H1 (cell line): ENCODE measurements around the gene GPATCH11. TPM values are rescaled to one million over a fixed set of nuclear protein-coding genes. Genes with fewer than 3 reads are reported as not detected.

Source experiments
- CTCF ChIA-PET: fragments of 300-600 bp; sonication (Branson Sonifier 250); formaldehyde crosslinking; loops from one replicate; lab custom pipeline; 2021; ENCODE audit not compliant: partially characterized antibody; lab: Charles Lee
- POLR2A ChIA-PET: fragments of 300-600 bp; sonication (Branson Sonifier 250); formaldehyde crosslinking; loops from one replicate; lab custom pipeline; 2021; ENCODE audit warnings: inconsistent platforms; ENCODE audit not compliant: partially characterized antibody; lab: Charles Lee
- DNase-seq, 2 experiments: peaks; one replicate each; pipeline versions ENCODE4 v3.0.0 to v3.0.0-alpha.2; 2010 to 2022; ENCODE audit warnings: low spot score in 2 of 2, low read depth in 1 of 2, mixed read lengths in 1 of 2
- FAIRE-seq: peaks from 2 replicates; lab custom pipeline; 2011; peaks lifted over from hg19 to GRCh38; lab: Jason Lieb, UNC
- H2AFZ ChIP-seq: 2 replicates; pipeline ENCODE4 v1.8.1; 2012; ENCODE audit warnings: low read length, inconsistent platforms
- H2AK5ac ChIP-seq: 2 replicates; pipeline ENCODE4 v1.6.1; 2013; ENCODE audit warnings: low read depth, low read length
- H2BK120ac ChIP-seq: replicated peaks from 2 replicates; pipeline ENCODE3; 2013; ENCODE audit warnings: low read depth, low read length, inconsistent platforms
- H2BK12ac ChIP-seq: 2 replicates; pipeline ENCODE4 v1.6.1; 2013; ENCODE audit warnings: low read depth, low read length
- H2BK15ac ChIP-seq: 2 replicates; pipeline ENCODE4 v1.6.1; 2013; ENCODE audit warnings: low read length
- H2BK20ac ChIP-seq: 2 replicates; pipeline ENCODE4 v1.6.1; 2013; ENCODE audit warnings: low read length
- H2BK5ac ChIP-seq: 2 replicates; pipeline ENCODE4 v1.6.1; 2013; ENCODE audit warnings: low read depth, low read length
- H3K14ac ChIP-seq: 2 replicates; pipeline ENCODE4 v1.6.1; 2013; ENCODE audit warnings: inconsistent platforms; ENCODE audit not compliant: insufficient read length
- H3K18ac ChIP-seq: 2 replicates; pipeline ENCODE4 v1.6.1; 2013; ENCODE audit warnings: low read length; ENCODE audit errors: extremely low read depth
- H3K23ac ChIP-seq: 2 replicates; pipeline ENCODE4 v1.6.1; 2013; ENCODE audit warnings: inconsistent platforms; ENCODE audit not compliant: insufficient read length
- H3K23me2 ChIP-seq: 2 replicates; pipeline ENCODE4 v1.6.1; 2013; ENCODE audit warnings: low read depth, low read length
- H3K27ac ChIP-seq: 2 replicates; pipeline ENCODE4 v1.6.1; 2011; ENCODE audit warnings: low read depth, low read length, inconsistent platforms
- H3K27me3 ChIP-seq, 4 experiments: replicated peaks in 1 of 4; 1 replicate in 1 of 4; 2 replicates in 3 of 4; pipeline versions ENCODE4 v1.6.1 to v1.8.1; 2011 to 2013; ENCODE audit warnings: low read length in 3 of 4, mild to moderate bottlenecking in 3 of 4, inconsistent platforms in 2 of 4, mixed read lengths in 2 of 4, moderate library complexity in 1 of 4; ENCODE audit not compliant: control insufficient read depth in 3 of 4, insufficient read depth in 3 of 4; ENCODE audit errors: extremely low read depth in 1 of 4
- H3K36me3 ChIP-seq, 4 experiments: 2 replicates each; pipeline versions ENCODE4 v1.6.1 to v1.8.1; 2011 to 2013; ENCODE audit warnings: mild to moderate bottlenecking in 4 of 4, low read length in 3 of 4, moderate library complexity in 2 of 4, control low read depth in 1 of 4, inconsistent platforms in 1 of 4; ENCODE audit not compliant: insufficient read depth in 4 of 4, control insufficient read depth in 2 of 4
- H3K4ac ChIP-seq: replicated peaks from 2 replicates; pipeline ENCODE3; 2013; ENCODE audit warnings: low read length, low read depth, mixed read lengths, inconsistent platforms; ENCODE audit not compliant: insufficient read length
- H3K4me1 ChIP-seq, 4 experiments: replicated peaks in 1 of 4; 1 replicate in 1 of 4; 2 replicates in 3 of 4; pipeline versions ENCODE4 v1.6.1 to v1.8.1; 2011 to 2013; ENCODE audit warnings: low read length in 3 of 4, inconsistent platforms in 2 of 4, mixed read lengths in 1 of 4; ENCODE audit not compliant: insufficient read depth in 4 of 4, control insufficient read depth in 3 of 4
- H3K4me2 ChIP-seq, 2 experiments: 2 replicates each; pipeline versions ENCODE4 v1.6.1 to v1.8.1; 2011 to 2013; ENCODE audit warnings: low read depth in 2 of 2, low read length in 2 of 2, control low read depth in 1 of 2, inconsistent platforms in 1 of 2, mild to moderate bottlenecking in 1 of 2; ENCODE audit not compliant: insufficient read depth in 1 of 2
- H3K4me3 ChIP-seq, 4 experiments: fragments of 200-600, 300-600 bp in 1 of 4; sonication (generic), shearing (Covaris generic), sonication (Bioruptor Twin) in 1 of 4; 2 replicates each; pipeline versions ENCODE4 v1.5.1 to v1.8.1; 2011 to 2016; ENCODE audit warnings: low read length in 4 of 4, low read depth in 3 of 4, control low read depth in 2 of 4, inconsistent platforms in 2 of 4, mild to moderate bottlenecking in 2 of 4, mixed read lengths in 1 of 4, moderate library complexity in 1 of 4; ENCODE audit not compliant: insufficient read depth in 2 of 4; ENCODE audit errors: extremely low read depth in 1 of 4
- H3K56ac ChIP-seq: replicated peaks from 2 replicates; pipeline ENCODE3; 2013; ENCODE audit warnings: low read depth, mild to moderate bottlenecking, mixed read lengths, low read length, inconsistent platforms; ENCODE audit not compliant: insufficient read length
- H3K79me1 ChIP-seq: 2 replicates; pipeline ENCODE4 v1.6.1; 2013; ENCODE audit warnings: low read depth, low read length, control low read depth
- H3K79me2 ChIP-seq, 2 experiments: 2 replicates each; pipeline versions ENCODE4 v1.6.1 to v1.8.1; 2012 to 2013; ENCODE audit warnings: low read length in 2 of 2, mild to moderate bottlenecking in 2 of 2, inconsistent platforms in 1 of 2; ENCODE audit not compliant: insufficient read depth in 2 of 2, control insufficient read depth in 1 of 2
- H3K9ac ChIP-seq, 4 experiments: replicated peaks in 1 of 4; 1 replicate in 1 of 4; 2 replicates in 3 of 4; pipeline versions ENCODE4 v1.6.1 to v1.8.1; 2011 to 2013; ENCODE audit warnings: low read depth in 3 of 4, low read length in 3 of 4, control low read depth in 2 of 4, mild to moderate bottlenecking in 2 of 4, moderate library complexity in 2 of 4, inconsistent platforms in 1 of 4; ENCODE audit errors: extremely low read depth in 1 of 4
- H3K9me3 ChIP-seq, 2 experiments: 2 replicates each; pipeline versions ENCODE4 v1.6.1 to v1.8.1; 2012 to 2013; ENCODE audit warnings: mild to moderate bottlenecking in 2 of 2, moderate library complexity in 2 of 2, control low read depth in 1 of 2, inconsistent platforms in 1 of 2, low read depth in 1 of 2, low read length in 1 of 2, mixed read lengths in 1 of 2; ENCODE audit not compliant: insufficient read depth in 2 of 2
- H4K20me1 ChIP-seq, 2 experiments: replicated peaks in 1 of 2; 2 replicates each; pipeline versions ENCODE3 to v1.8.1; 2011 to 2013; ENCODE audit warnings: inconsistent platforms in 2 of 2, low read length in 2 of 2, mild to moderate bottlenecking in 1 of 2; ENCODE audit not compliant: insufficient read depth in 2 of 2, control insufficient read depth in 1 of 2
- H4K5ac ChIP-seq: 2 replicates; pipeline ENCODE4 v1.6.1; 2013; ENCODE audit warnings: low read length, low read depth, mixed read lengths, inconsistent platforms; ENCODE audit not compliant: insufficient read length
- H4K8ac ChIP-seq: 2 replicates; pipeline ENCODE4 v1.8.0; 2013; ENCODE audit warnings: mild to moderate bottlenecking, moderate library complexity, low read length, inconsistent platforms; ENCODE audit not compliant: insufficient read depth; ENCODE audit errors: extremely low read depth
- H4K91ac ChIP-seq: replicated peaks from 2 replicates; pipeline ENCODE3; 2013; ENCODE audit warnings: low read length, mixed read lengths, inconsistent platforms; ENCODE audit not compliant: insufficient read length
- JUN ChIP-seq: IDR thresholded peaks from 2 replicates; pipeline ENCODE4 v1.6.1; 2011; ENCODE audit warnings: low read depth, mild to moderate bottlenecking, improper control_type of control experiment, low read length
- MAFK ChIP-seq: IDR thresholded peaks from 2 replicates; pipeline ENCODE4 v1.6.1; 2012; ENCODE audit warnings: low read depth, mild to moderate bottlenecking, improper control_type of control experiment, low read length
- WGBS, 2 experiments: shearing (Covaris generic) in 1 of 2; methylation state at CpG; one replicate each; pipeline versions ENCODE4 v1.1.6 to v1.1.7; 2013 to 2015; ENCODE audit warnings: low lambda C conversion rate in 2 of 2, mixed read lengths in 2 of 2, inconsistent platforms in 1 of 2, low coverage in 1 of 2, missing lambda C conversion rate in 1 of 2; ENCODE audit not compliant: insufficient replicate concordance in 2 of 2, insufficient coverage in 1 of 2, insufficient read length in 1 of 2; ENCODE audit errors: extremely low coverage in 1 of 2, missing lambda C conversion rate in 1 of 2; 5-methylcytosine and 5-hydroxymethylcytosine counted together
- polyA plus RNA-seq, 7 experiments: library from polyadenylated mRNA; depleted of rRNA in 3 of 7; stranded (reverse) in 5 of 7; unstranded in 2 of 7; fragments of >200 nt in 5 of 7; fragments of 200-250 nt in 2 of 7; gene quantifications; 1 replicate in 5 of 7; 2 replicates in 1 of 7; 4 replicates in 1 of 7; pipeline versions ENCODE4 v1.2.1 to v1.2.3, GENCODE V29; 2011 to 2013; ENCODE audit warnings: missing spikeins in 2 of 7, mixed read lengths in 2 of 7
- total RNA-seq: library from RNA; stranded (reverse); fragmentation: NEBNext Ultra II Directional; extraction: Animal tissue kit (Norgen Biotek cat#: 25700); gene quantifications from 2 replicates; pipeline ENCODE4 v1.2.1, GENCODE V29; 2021

GPATCH11 gene
- total and polyA plus RNA-seq, 2 of the 8 experiments (the other 6 are each of a cell fraction or from before 2014, with no cell fraction given), result 0.60 to 3.4 TPM

GRCh38 chr2:37061776-37062175 is 22.5 kb upstream of the GPATCH11 start:
- Histone ChIP-seq H3K4me1 (no peaks in the 10 kb centered on the region), H3K27me3 (no peaks in the 10 kb centered on the region), H2BK5ac (no peak overlapping the region), H2BK12ac (no peak overlapping the region), H3K23ac (no peak overlapping the region), H3K9me3 (no peaks in the 10 kb centered on the region), H2AFZ (no peak overlapping the region), H4K8ac (no peak overlapping the region), H3K79me2 (no peaks in the 10 kb centered on the region), H3K4me2 (no peak overlapping the region), H3K14ac (no peak overlapping the region), H3K56ac (no peak overlapping the region), H4K5ac (no peak overlapping the region), H4K91ac (no peak overlapping the region), H2AK5ac (no peak overlapping the region), H2BK15ac (no peak overlapping the region), H2BK20ac (no peak overlapping the region), H4K20me1 (no peaks in the 10 kb centered on the region), H3K4me3 (no peak overlapping the region), H3K79me1 (no peaks in the 10 kb centered on the region), H3K23me2 (no peaks in the 10 kb centered on the region), H3K18ac (no peak overlapping the region), H3K27ac (no peak overlapping the region), H2BK120ac (no peak overlapping the region), H3K36me3 (peaks cover 0 to 33% (median 3%) of the 10 kb centered on the region in 4 experiments; a peak in 4 of 8 replicates), H3K4ac (no peak overlapping the region), H3K9ac (no peak overlapping the region)
- 94% methylated on average over 5 of the region's 5 CpGs; no CpG with 5 or more reads in 1 of the 2 experiments for WGBS, 2 experiments
- FAIRE-seq, result no peak
- DNase-seq, result no peak
- CTCF ChIA-PET, result interaction anchor here (0.7 to 0.9 kb wide), 2 partner anchors 69 to 254 kb away, joined by 3 read pairs; no protein-coding TSS in a partner anchor
- TF ChIP-seq MAFK, result no peak
- TF ChIP-seq JUN, result no peak
- POLR2A ChIA-PET, result no interaction called here
